OCI-M1 (cell line): ENCODE results near the gene CTBP2.
A peak's percentile ranks its signal among the peaks of the same experiment; 100 is the strongest.

Experiments
- DNase-seq: peaks from one replicate; lab custom pipeline; 2025; lab: John Stamatoyannopoulos, UW

The CTBP2 gene

GRCh38 chr10:125010362-125010761 is 150.0 kb downstream of the CTBP2 start:
- peak; percentile 4 for DNase-seq

GRCh38 chr10:125009661-125010161 is 150.7 kb downstream of the CTBP2 start:
- no peak for DNase-seq

GRCh38 chr10:125008689-125009638 is 151.4 kb downstream of the CTBP2 start:
- DNase-seq, result no peak

GRCh38 chr10:125007436-125007835 is 152.9 kb downstream of the CTBP2 start:
- no peak for DNase-seq

- no peak for DNase-seq
These were observed 153.4 kb downstream of the CTBP2 start for GRCh38 chr10:125006921-125007426.

- no peak for DNase-seq
These were observed 154.1 kb downstream of the CTBP2 start for GRCh38 chr10:125006188-125006680.

- DNase-seq, result no peak
These were observed 154.8 kb downstream of the CTBP2 start for GRCh38 chr10:125005312-125006187.

- DNase-seq, result no peak
These were observed 155.6 kb downstream of the CTBP2 start for GRCh38 chr10:125004571-125005311.

GRCh38 chr10:125003901-125004467 is 156.4 kb downstream of the CTBP2 start:
- DNase-seq, result no peak

- no peak for DNase-seq
These were observed 157.0 kb downstream of the CTBP2 start for GRCh38 chr10:125003146-125003900.

- DNase-seq, result no peak
These were observed 157.8 kb downstream of the CTBP2 start for GRCh38 chr10:125002423-125003145.

- DNase-seq, result no peak
These were observed 158.3 kb downstream of the CTBP2 start for GRCh38 chr10:125002047-125002422.

GRCh38 chr10:125001313-125002046 is 158.9 kb downstream of the CTBP2 start:
- DNase-seq, result no peak

GRCh38 chr10:125000366-125001312 is 159.7 kb downstream of the CTBP2 start:
- no peak for DNase-seq

- DNase-seq, result no peak
These were observed 160.7 kb downstream of the CTBP2 start for GRCh38 chr10:124999433-125000365.

GRCh38 chr10:124998624-124999291 is 161.6 kb downstream of the CTBP2 start:
- no peak for DNase-seq
